ENCODE results near the gene LIN7A. TPM values are rescaled to one million over a fixed set of nuclear protein-coding genes. Genes with fewer than 3 reads are reported as not detected.

Gene LIN7A
- total and polyA plus RNA-seq, 7 donors, result 0.60 to 10.7 (median 4.6) TPM

- TF ChIP-seq POLR2AphosphoS5 (IDR thresholded peaks at IDR 0.05), result no peak
- TF ChIP-seq EP300 (IDR thresholded peaks at IDR 0.05), result no peak
- TF ChIP-seq POLR2A (IDR thresholded peaks at IDR 0.05), result no peak
- TF ChIP-seq, protein P1, sequence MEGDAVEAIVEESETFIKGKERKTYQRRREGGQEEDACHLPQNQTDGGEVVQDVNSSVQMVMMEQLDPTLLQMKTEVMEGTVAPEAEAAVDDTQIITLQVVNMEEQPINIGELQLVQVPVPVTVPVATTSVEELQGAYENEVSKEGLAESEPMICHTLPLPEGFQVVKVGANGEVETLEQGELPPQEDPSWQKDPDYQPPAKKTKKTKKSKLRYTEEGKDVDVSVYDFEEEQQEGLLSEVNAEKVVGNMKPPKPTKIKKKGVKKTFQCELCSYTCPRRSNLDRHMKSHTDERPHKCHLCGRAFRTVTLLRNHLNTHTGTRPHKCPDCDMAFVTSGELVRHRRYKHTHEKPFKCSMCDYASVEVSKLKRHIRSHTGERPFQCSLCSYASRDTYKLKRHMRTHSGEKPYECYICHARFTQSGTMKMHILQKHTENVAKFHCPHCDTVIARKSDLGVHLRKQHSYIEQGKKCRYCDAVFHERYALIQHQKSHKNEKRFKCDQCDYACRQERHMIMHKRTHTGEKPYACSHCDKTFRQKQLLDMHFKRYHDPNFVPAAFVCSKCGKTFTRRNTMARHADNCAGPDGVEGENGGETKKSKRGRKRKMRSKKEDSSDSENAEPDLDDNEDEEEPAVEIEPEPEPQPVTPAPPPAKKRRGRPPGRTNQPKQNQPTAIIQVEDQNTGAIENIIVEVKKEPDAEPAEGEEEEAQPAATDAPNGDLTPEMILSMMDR (IDR thresholded peaks at IDR 0.05), result no peak
- H3K27me3 ChIP-seq, result no peaks in the 10 kb centered on the region
- no peaks in the 10 kb centered on the region for H3K9me3 ChIP-seq
- H3K36me3 ChIP-seq, result no peaks in the 10 kb centered on the region
- intact Hi-C loops (cut with DNase I), result no loop called here
- no peak overlapping the region for H3K27ac ChIP-seq
- no peak for DNase-seq
- H3K4me3 ChIP-seq, result no peak overlapping the region
- no peaks in the 10 kb centered on the region for H3K4me1 ChIP-seq
Observed at GRCh38 chr12:80849337-80849736, 88.4 kb downstream of the LIN7A start.

DNA sequence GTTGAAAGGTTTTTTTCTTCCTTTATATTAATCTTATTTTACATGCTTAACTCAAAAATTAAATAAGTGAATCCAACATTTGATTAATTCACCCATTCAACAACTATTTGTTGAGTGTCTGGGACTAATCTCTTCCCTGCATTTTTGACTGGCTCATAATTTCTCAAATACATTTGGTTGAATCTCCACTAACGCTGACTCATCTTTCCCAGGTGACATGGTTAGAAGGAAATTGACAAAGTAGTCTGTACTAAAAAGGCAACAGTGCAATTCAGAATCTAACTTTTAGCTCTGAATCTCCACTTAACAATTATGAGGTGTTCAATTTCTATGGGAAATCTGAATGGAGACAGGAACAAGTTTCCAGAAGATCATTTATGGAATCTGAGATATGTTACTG is 88.9 kb downstream of the LIN7A start:
- Histone ChIP-seq H3K4me1 (no peaks in the 10 kb centered on the region), H3K36me3 (no peaks in the 10 kb centered on the region), H3K9me3 (no peaks in the 10 kb centered on the region), H3K27ac (no peak overlapping the region), H3K4me3 (no peak overlapping the region), H3K27me3 (no peaks in the 10 kb centered on the region)
- WGBS, 2 donors, result 75 to 89% methylated on average over 1 of the region's 1 CpG
- intact Hi-C loops (cut with DNase I), result no loop called here
- TF ChIP-seq POLR2A (IDR thresholded peaks at IDR 0.05) (no peak), POLR2AphosphoS5 (IDR thresholded peaks at IDR 0.05) (no peak)
- DNase-seq, result no peak

DNA sequence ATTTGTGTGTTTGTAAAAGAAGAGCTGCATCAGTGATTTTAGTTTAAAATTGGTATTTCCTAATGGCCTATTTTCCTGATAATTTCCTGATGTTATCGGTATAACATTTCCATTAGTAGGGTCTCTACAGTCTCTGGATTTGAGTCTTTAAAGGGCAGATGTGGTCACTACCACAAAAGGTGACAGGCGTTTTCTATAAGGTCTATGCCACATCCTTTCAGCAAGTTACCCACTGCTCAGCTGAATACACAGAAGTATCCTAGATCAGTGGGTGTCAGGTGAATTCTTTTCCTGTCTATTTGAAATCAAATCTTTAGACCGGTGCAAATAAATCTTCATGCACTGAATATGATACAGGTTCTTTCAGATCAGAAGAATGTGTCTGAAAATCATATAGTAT is 90.2 kb downstream of the LIN7A start:
- TF ChIP-seq POLR2A (IDR thresholded peaks at IDR 0.05) (no peak), EP300 (IDR thresholded peaks at IDR 0.05) (no peak), POLR2AphosphoS5 (IDR thresholded peaks at IDR 0.05) (no peak)
- TF ChIP-seq, protein P1 (IDR thresholded peaks at IDR 0.05), result no peak
- no peak for DNase-seq
- Histone ChIP-seq H3K4me1 (no peaks in the 10 kb centered on the region), H3K27me3 (no peaks in the 10 kb centered on the region), H3K9me3 (no peaks in the 10 kb centered on the region), H3K27ac (no peak overlapping the region), H3K4me3 (no peak overlapping the region), H3K36me3 (no peaks in the 10 kb centered on the region)
- 81 to 84% methylated on average over 3 of the region's 3 CpGs for WGBS, 2 donors
- intact Hi-C loops (cut with DNase I), result no loop called here

DNA sequence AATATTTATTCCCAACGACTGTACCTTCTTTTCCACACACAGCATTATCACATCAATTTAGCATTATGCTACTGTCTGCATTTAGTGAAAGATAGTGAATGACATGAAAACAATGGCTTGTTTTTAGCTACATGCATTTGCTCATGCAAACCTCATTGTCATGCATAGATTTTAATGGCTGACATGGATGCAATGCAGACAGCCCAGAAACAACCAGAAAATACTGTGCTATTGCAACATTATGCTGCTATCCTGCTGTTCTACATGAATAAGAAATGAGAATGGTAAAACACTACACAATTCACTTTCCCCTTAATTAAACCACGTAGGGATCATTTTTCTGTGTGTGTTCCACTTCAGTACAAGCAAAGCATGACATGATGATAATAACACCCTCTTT is 90.8 kb downstream of the LIN7A start:
- H3K27ac ChIP-seq, result no peak overlapping the region
- TF ChIP-seq POLR2AphosphoS5 (IDR thresholded peaks at IDR 0.05), result no peak
- TF ChIP-seq, protein P1 (IDR thresholded peaks at IDR 0.05), result no peak
- no peak for TF ChIP-seq EP300 (IDR thresholded peaks at IDR 0.05)
- no peak for TF ChIP-seq POLR2A (IDR thresholded peaks at IDR 0.05)
- H3K4me3 ChIP-seq, result no peak overlapping the region
- intact Hi-C loops (cut with DNase I), result no loop called here
- H3K36me3 ChIP-seq, result no peaks in the 10 kb centered on the region
- no peaks in the 10 kb centered on the region for H3K9me3 ChIP-seq
- no peak for DNase-seq
- no peaks in the 10 kb centered on the region for H3K4me1 ChIP-seq
- H3K27me3 ChIP-seq, result no peaks in the 10 kb centered on the region
- 50 to 58% methylated on average over 2 of the region's 2 CpGs for WGBS, 2 donors

GRCh38 chr12:80845639-80846038 is 92.1 kb downstream of the LIN7A start:
- TF ChIP-seq POLR2A (IDR thresholded peaks at IDR 0.05) (no peak), POLR2AphosphoS5 (IDR thresholded peaks at IDR 0.05) (no peak), EP300 (IDR thresholded peaks at IDR 0.05) (no peak)
- TF ChIP-seq, protein P1 (IDR thresholded peaks at IDR 0.05), result no peak
- Histone ChIP-seq H3K4me1 (no peaks in the 10 kb centered on the region), H3K36me3 (no peaks in the 10 kb centered on the region), H3K4me3 (no peak overlapping the region), H3K27me3 (no peaks in the 10 kb centered on the region), H3K9me3 (no peaks in the 10 kb centered on the region), H3K27ac (no peak overlapping the region)
- no peak for DNase-seq
- intact Hi-C loops (cut with DNase I), result no loop called here
- WGBS, 2 donors, result 63 to 65% methylated on average over 5 of the region's 5 CpGs
